Measurements from ENCODE around the gene BRD7. TPM values are rescaled to one million over a fixed set of nuclear protein-coding genes. Genes with fewer than 3 reads are reported as not detected.

Gene BRD7
- total RNA-seq, 1 experiment from 2014 or later = 45.6 TPM

DNA sequence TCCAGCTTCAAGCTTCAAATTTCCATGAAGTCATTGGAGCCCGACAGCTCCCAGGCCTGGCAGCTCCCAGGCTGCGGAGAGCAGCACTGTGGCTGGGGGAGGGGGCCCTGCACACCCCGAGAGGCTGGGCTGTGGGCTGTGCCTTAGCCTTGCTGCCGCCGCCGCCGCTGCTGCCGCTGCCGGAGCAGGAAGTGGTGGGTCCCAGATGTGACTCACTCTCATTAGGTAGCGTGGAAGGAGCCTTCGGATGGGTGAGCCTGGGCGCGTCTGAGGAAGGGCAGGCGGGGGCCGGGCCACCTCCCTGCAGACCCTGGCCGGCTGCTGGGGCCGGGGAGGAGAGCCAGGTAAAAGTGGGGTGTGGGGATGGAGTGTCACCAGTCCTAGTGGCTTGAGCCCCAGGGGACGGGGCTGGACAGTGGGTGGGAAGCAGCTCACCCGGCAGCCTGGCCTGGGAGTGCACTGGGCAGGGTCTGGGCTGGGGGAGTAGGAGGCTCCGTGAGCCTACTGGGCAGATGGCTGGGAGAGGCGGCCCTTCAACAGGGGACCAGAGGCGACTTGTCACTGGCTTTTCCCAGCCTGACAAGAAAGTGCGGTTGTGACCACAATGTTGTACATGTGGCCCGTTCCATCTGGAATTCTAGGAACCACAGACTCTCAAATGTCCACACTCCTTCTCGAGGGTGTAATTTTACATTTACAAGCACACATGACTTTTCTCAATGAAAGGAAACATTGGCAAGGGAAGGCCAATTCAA is 102.3 kb downstream of the BRD7 start, which contains the start of gene ADCY7:
Gene ADCY7, plus strand, starts transcription at position 215 of the 755 bp plus-strand sequence. CDS start 21,629 bp downstream, outside the sequence.
- Histone ChIP-seq H3K27me3 (ENCODE audit: control insufficient read depth, insufficient read depth, low read length) (no peaks in the 10 kb centered on the region), H3K4me1 (ENCODE audit: control insufficient read depth, insufficient read depth, low read length) (peaks cover 6% of the 10 kb centered on the region; the same call in 1 of the 2 replicates), H3K36me3 (ENCODE audit: control insufficient read depth, insufficient read depth, low read length) (no peaks in the 10 kb centered on the region), H3K27ac (ENCODE audit: low read length) (peak within 1 kb of the TSS; percentile 12; the same call in 1 of the 2 replicates), H3K4me3 (ENCODE audit: low read depth in 2 of 2, low read length in 2 of 2) (peak within 1 kb of the TSS; percentile 11 to 38), H3K9me3 (ENCODE audit: control insufficient read depth, insufficient read depth, low read depth, low read length) (no peaks in the 10 kb centered on the region)
- no TSS peak for BruUV-seq (replicated peaks)
- TF ChIP-seq, protein P1, sequence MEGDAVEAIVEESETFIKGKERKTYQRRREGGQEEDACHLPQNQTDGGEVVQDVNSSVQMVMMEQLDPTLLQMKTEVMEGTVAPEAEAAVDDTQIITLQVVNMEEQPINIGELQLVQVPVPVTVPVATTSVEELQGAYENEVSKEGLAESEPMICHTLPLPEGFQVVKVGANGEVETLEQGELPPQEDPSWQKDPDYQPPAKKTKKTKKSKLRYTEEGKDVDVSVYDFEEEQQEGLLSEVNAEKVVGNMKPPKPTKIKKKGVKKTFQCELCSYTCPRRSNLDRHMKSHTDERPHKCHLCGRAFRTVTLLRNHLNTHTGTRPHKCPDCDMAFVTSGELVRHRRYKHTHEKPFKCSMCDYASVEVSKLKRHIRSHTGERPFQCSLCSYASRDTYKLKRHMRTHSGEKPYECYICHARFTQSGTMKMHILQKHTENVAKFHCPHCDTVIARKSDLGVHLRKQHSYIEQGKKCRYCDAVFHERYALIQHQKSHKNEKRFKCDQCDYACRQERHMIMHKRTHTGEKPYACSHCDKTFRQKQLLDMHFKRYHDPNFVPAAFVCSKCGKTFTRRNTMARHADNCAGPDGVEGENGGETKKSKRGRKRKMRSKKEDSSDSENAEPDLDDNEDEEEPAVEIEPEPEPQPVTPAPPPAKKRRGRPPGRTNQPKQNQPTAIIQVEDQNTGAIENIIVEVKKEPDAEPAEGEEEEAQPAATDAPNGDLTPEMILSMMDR (IDR thresholded peaks at IDR 0.05) = no peak
- TF ChIP-seq POLR2AphosphoS5 (IDR thresholded peaks at IDR 0.05; ENCODE audit: low read depth, low read length) (no peak), SIN3A (IDR thresholded peaks at IDR 0.05; ENCODE audit: borderline replicate concordance, insufficient read depth, low read depth, low read length) (no peak), TCF7L2 (IDR thresholded peaks at IDR 0.05; ENCODE audit: low read depth, low read length) (no peak)
- TF ChIP-seq, protein P2, sequence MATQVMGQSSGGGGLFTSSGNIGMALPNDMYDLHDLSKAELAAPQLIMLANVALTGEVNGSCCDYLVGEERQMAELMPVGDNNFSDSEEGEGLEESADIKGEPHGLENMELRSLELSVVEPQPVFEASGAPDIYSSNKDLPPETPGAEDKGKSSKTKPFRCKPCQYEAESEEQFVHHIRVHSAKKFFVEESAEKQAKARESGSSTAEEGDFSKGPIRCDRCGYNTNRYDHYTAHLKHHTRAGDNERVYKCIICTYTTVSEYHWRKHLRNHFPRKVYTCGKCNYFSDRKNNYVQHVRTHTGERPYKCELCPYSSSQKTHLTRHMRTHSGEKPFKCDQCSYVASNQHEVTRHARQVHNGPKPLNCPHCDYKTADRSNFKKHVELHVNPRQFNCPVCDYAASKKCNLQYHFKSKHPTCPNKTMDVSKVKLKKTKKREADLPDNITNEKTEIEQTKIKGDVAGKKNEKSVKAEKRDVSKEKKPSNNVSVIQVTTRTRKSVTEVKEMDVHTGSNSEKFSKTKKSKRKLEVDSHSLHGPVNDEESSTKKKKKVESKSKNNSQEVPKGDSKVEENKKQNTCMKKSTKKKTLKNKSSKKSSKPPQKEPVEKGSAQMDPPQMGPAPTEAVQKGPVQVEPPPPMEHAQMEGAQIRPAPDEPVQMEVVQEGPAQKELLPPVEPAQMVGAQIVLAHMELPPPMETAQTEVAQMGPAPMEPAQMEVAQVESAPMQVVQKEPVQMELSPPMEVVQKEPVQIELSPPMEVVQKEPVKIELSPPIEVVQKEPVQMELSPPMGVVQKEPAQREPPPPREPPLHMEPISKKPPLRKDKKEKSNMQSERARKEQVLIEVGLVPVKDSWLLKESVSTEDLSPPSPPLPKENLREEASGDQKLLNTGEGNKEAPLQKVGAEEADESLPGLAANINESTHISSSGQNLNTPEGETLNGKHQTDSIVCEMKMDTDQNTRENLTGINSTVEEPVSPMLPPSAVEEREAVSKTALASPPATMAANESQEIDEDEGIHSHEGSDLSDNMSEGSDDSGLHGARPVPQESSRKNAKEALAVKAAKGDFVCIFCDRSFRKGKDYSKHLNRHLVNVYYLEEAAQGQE (IDR thresholded peaks at IDR 0.05; ENCODE audit: insufficient read depth in 1 of 2, low read depth in 2 of 2, low read length in 1 of 2) = no peak
- in situ Hi-C loops (cut with HindIII; ENCODE audit: low pct_unique_long_range_greater_than_20kb, low sequenced_read_pairs) (no loop called here), intact Hi-C loops (cut with micrococcal nuclease; ENCODE audit: unreplicated experiment) (no loop called here)
- ChIA-PET CTCF (no interaction called here), POLR2A (no interaction called here)
- ATAC-seq = peak; percentile 82
- no peak for DNase-seq (ENCODE audit: low read depth, low spot score)

Small RNA genes within 50 kb of the gene (microRNA-seq; reads per million reads assigned to microRNA genes)
- gene MIR6771 (ENCODE audit: unreplicated experiment) = not detected

Other genes with a start within 250 kb of the BRD7 start
- 9.7 TPM for gene TENT4B, start 215.7 kb downstream of the BRD7 start, total RNA-seq (2021; ENCODE audit: unreplicated experiment)
- 6.3 TPM for gene ADCY7, start 102.4 kb downstream of the BRD7 start, total RNA-seq (2021; ENCODE audit: unreplicated experiment)
- gene NKD1, start 179.4 kb upstream of the BRD7 start, total RNA-seq (2021; ENCODE audit: unreplicated experiment) = 0.18 TPM